ENCODE results near the gene ANXA9. TPM values are rescaled to one million over a fixed set of nuclear protein-coding genes. Genes with fewer than 3 reads are reported as not detected.

ANXA9 gene
- total RNA-seq, 1 experiment from 2014 or later = 42.5 TPM

DNA sequence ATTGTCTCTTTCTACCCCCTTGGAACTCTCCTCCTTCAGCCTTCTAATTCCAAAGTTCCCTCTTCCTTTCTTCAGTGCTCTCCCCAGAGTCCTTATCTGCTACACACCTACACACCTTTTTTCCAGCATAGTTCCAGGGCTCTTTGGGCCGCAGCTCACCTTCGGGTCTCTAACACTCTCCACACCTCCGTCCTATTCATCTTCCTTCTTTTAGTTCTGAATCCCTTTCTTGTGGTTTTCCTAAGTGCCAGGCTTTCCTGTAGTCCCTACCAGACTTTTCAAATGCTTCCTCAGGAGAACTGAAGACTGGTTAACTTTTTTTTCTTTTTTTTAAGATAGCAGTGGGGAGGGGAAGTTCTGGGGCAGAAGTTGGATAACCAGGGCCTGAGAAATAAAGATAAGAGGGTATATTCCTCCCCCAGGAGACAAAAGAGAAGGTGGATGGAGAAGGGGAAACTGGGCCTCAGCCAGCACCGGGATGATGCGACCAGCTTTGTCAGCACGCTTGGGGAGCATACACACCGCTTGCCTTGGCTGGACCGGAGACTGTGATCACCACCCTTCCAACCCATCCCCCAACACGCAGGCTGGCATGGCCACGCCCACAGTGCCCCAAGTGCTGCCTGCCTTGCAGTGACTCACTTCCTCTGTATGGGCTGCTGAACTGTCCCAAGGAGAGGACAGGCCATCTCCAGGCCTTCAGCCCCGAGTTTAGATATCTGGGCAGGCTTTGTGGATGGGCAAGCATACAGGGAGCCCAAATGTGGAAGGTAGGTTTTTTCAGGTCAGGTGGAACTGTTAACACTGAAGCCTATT is 5.0 kb upstream of the ANXA9 start:
- ChIA-PET POLR2A (interaction anchor here (0.5 to 0.6 kb wide), 3 partner anchors 18 to 398 kb away, joined by 3 to 7 read pairs (median 4); no protein-coding TSS in a partner anchor), CTCF (interaction anchor here (0.7 to 2.3 kb wide), 3 partner anchors 11 to 30 kb away, joined by 4 to 8 read pairs (median 7); partner anchors contain the start of gene MINDY1)
- Histone ChIP-seq H3K4me3 (ENCODE audit: low read depth, low read length) (no peak overlapping the region), H3K27me3 (replicated peaks; ENCODE audit: control insufficient read depth, insufficient read depth, low read length) (no peaks in the 10 kb centered on the region), H3K4me1 (peaks cover 75% of the 10 kb centered on the region), H3K9me3 (no peaks in the 10 kb centered on the region), H3K36me3 (ENCODE audit: control insufficient read depth, insufficient read depth, low read length) (no peaks in the 10 kb centered on the region)
- intact Hi-C loops (cut with micrococcal nuclease; ENCODE audit: unreplicated experiment) = loop anchor here (10.0 kb wide), 1 partner anchor 412 kb away; no protein-coding TSS in a partner anchor
- TF ChIP-seq CTCF (IDR thresholded peaks at IDR 0.05; ENCODE audit: insufficient read depth in 1 of 2, low read depth in 1 of 2, low read length in 1 of 2, severe bottlenecking in 1 of 2, unreplicated experiment in 1 of 2) = no peak
- Mint-ChIP-seq H3K4me3 (ENCODE audit: unreplicated experiment) (peak overlapping the region; percentile 91), H3K36me3 (ENCODE audit: insufficient read depth, unreplicated experiment) (peaks cover 23% of the 10 kb centered on the region), H3K4me1 (ENCODE audit: low read depth, unreplicated experiment) (peaks cover 41% of the 10 kb centered on the region), H3K27ac (ENCODE audit: unreplicated experiment) (peak overlapping the region; percentile 74), H3K9me3 (ENCODE audit: unreplicated experiment) (no peaks in the 10 kb centered on the region), H3K27me3 (ENCODE audit: insufficient read depth, unreplicated experiment) (no peaks in the 10 kb centered on the region)
- BruUV-seq (replicated peaks) = no TSS peak
- peak in 1 of 2 experiments; percentile 27 for DNase-seq

DNA sequence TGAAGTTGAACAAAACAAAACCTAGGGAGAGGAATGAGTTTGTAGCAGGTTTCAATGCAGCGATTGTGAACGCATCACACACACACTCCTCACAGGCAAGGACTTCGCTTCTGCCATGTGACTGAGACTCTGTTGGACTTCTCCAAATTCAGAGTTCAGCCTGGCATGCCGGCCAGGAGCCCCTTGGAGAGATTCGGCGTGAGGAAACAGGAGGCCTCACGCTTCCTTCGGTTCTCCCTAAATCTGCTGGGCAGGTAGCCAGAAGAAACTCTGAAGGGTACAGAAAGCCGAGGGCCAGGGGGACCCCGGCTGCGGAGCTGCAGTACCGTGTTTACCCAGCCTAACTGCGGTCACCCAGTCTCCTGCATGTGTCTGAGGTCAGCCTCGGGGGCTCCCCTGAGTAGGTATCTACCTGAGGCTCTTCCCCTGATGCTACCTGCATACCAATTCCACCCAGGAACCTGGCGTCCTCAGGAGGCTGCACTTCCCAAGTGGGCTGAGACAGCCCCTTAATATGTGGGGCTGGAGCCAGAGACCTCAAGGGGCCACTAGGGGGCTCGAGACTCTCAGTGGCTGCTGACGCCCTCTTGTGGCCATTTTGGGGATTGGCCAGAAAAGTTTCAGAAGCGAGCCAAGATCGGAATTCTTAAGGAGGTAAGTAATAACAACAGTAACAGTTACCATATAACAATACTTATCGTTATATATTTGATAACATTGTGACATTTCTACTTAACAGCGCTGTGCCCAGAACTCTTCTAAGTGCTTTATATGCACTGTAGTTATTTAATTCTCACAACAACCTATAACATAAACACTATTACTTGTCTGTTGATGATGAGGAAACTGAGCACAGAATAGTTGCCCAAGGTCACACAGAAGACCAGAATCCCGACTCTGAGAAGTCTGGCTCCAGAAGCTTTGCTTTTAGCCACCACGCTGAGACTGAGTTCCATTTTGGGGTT is 2.7 kb upstream of the ANXA9 start:
- H3K36me3 ChIP-seq (ENCODE audit: control insufficient read depth, insufficient read depth, low read length) = peaks cover 2% of the 10 kb centered on the region; the same call in 1 of the 2 replicates
- intact Hi-C loops (cut with micrococcal nuclease; ENCODE audit: unreplicated experiment) = loop anchor here (1.0 to 10.0 kb wide), 6 partner anchors 8 to 415 kb away; partner anchors contain the start of genes ARNT, C1orf56 and MINDY1

More for the DNA sequence above, 2.7 kb upstream of the ANXA9 start:
- H3K27ac Mint-ChIP-seq (ENCODE audit: unreplicated experiment) = peak overlapping the region; percentile 19
- peak; percentile 86 to 90 for DNase-seq
- no peaks in the 10 kb centered on the region for H3K9me3 ChIP-seq
- H3K4me3 Mint-ChIP-seq (ENCODE audit: unreplicated experiment) = no peak overlapping the region
- TF ChIP-seq CTCF (IDR thresholded peaks at IDR 0.05; ENCODE audit: insufficient read depth in 1 of 2, low read depth in 1 of 2, low read length in 1 of 2, severe bottlenecking in 1 of 2, unreplicated experiment in 1 of 2) = peak; percentile 100
- peaks cover 26% of the 10 kb centered on the region for H3K36me3 Mint-ChIP-seq (ENCODE audit: insufficient read depth, unreplicated experiment)
- H3K27me3 ChIP-seq (replicated peaks; ENCODE audit: control insufficient read depth, insufficient read depth, low read length) = no peaks in the 10 kb centered on the region
- peaks cover 36% of the 10 kb centered on the region for H3K4me1 Mint-ChIP-seq (ENCODE audit: low read depth, unreplicated experiment)
- peaks cover 86% of the 10 kb centered on the region for H3K4me1 ChIP-seq
- no TSS peak for BruUV-seq (replicated peaks)
- ChIA-PET CTCF (interaction anchor here (0.6 to 3.4 kb wide), 2 partner anchors 22 to 27 kb away, joined by 3 to 40 read pairs; partner anchors contain the start of gene MINDY1), POLR2A (interaction anchor here (0.6 kb wide), 1 partner anchor 147 kb away, joined by 6 read pairs; no protein-coding TSS in a partner anchor)
- no peaks in the 10 kb centered on the region for H3K27me3 Mint-ChIP-seq (ENCODE audit: insufficient read depth, unreplicated experiment)
- H3K9me3 Mint-ChIP-seq (ENCODE audit: unreplicated experiment) = no peaks in the 10 kb centered on the region
- H3K4me3 ChIP-seq (ENCODE audit: low read depth, low read length) = no peak overlapping the region

Measured in Caco-2 (cell line).